Hepatocyte (in vitro differentiated cells): ENCODE results near the gene HMGB1.

Source experiments
- CTCF ChIP-seq: fragments of 200-600 bp; sonication (generic); IDR thresholded peaks from 2 replicates; pipeline ENCODE4 v1.5.1; 2016; ENCODE audit warnings: antibody characterized with exemption, mild to moderate bottlenecking; ENCODE audit not compliant: poor library complexity
- EZH2 ChIP-seq: fragments of 200-600 bp; sonication (generic); IDR thresholded peaks from 2 replicates; pipeline ENCODE4 v1.6.1; 2016; ENCODE audit warnings: antibody characterized with exemption, mild to moderate bottlenecking, borderline replicate concordance

GRCh38 chr13:30486230-30487074 is 20.7 kb upstream of the HMGB1 start:
- TF ChIP-seq CTCF (no peak), EZH2 (no peak)
